ENCODE measurements around the gene SON.

Gene SON

GRCh38 chr21:33552093-33552998 lies 9.5 kb downstream of the SON start:
- H3K4me3 ChIP-seq (replicated peaks; ENCODE audit: low read depth, low read length): no peak overlapping the region

GRCh38 chr21:33552999-33553598 lies 10.3 kb downstream of the SON start:
- no peak overlapping the region for H3K4me3 ChIP-seq (replicated peaks; ENCODE audit: low read depth, low read length)
- DNase-seq (ENCODE audit: extremely low read depth, low read depth): no peak
- TF ChIP-seq CTCF (IDR thresholded peaks at IDR 0.05; ENCODE audit: low read depth, low read length, missing control alignments): no peak

More at GRCh38 chr21:33552093-33552998, 9.5 kb downstream of the SON start:
- no peak for TF ChIP-seq CTCF (IDR thresholded peaks at IDR 0.05; ENCODE audit: low read depth, low read length, missing control alignments)
- no peak for DNase-seq (ENCODE audit: extremely low read depth, low read depth)

- H3K4me3 ChIP-seq (replicated peaks; ENCODE audit: low read depth, low read length): no peak overlapping the region
- TF ChIP-seq CTCF (IDR thresholded peaks at IDR 0.05; ENCODE audit: low read depth, low read length, missing control alignments): no peak
- no peak for DNase-seq (ENCODE audit: extremely low read depth, low read depth)
These were observed 11.6 kb downstream of the SON start for GRCh38 chr21:33554236-33554981.

DNA sequence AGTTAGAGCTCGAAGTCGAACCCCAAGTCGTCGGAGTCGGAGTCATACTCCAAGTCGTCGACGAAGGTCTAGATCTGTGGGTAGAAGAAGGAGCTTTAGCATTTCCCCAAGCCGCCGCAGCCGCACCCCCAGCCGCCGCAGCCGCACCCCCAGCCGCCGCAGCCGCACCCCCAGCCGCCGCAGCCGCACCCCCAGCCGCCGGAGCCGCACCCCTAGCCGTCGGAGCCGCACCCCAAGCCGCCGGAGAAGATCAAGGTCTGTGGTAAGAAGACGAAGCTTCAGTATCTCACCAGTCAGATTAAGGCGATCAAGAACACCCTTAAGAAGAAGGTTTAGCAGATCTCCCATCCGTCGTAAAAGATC lies 12.1 kb downstream of the SON start:
- DNase-seq (ENCODE audit: extremely low read depth, low read depth): no peak
- TF ChIP-seq CTCF (IDR thresholded peaks at IDR 0.05; ENCODE audit: low read depth, low read length, missing control alignments): no peak
- H3K4me3 ChIP-seq (replicated peaks; ENCODE audit: low read depth, low read length): no peak overlapping the region

DNA sequence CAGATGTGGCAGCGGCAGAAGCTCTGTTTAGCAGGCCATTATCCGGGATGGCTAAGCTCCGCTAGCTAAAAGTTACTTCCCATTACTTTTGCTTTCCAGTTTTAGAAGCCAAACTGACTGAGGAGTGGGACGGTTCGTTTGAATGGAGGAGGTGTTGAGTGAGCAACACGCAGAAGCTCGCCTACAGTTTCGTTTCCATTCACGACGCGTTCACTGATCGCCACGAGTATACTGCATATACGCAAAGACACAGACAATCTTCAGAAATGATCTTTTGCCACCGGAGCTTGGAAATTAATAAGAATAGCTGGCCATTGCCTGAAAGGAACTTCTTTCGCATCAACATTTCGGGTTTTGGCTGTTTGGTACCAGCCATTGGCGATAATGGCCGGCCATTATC lies 14.6 kb downstream of the SON start:
- no peak for DNase-seq (ENCODE audit: extremely low read depth, low read depth)
- TF ChIP-seq CTCF (IDR thresholded peaks at IDR 0.05; ENCODE audit: low read depth, low read length, missing control alignments): no peak
- H3K4me3 ChIP-seq (replicated peaks; ENCODE audit: low read depth, low read length): no peak overlapping the region

DNA sequence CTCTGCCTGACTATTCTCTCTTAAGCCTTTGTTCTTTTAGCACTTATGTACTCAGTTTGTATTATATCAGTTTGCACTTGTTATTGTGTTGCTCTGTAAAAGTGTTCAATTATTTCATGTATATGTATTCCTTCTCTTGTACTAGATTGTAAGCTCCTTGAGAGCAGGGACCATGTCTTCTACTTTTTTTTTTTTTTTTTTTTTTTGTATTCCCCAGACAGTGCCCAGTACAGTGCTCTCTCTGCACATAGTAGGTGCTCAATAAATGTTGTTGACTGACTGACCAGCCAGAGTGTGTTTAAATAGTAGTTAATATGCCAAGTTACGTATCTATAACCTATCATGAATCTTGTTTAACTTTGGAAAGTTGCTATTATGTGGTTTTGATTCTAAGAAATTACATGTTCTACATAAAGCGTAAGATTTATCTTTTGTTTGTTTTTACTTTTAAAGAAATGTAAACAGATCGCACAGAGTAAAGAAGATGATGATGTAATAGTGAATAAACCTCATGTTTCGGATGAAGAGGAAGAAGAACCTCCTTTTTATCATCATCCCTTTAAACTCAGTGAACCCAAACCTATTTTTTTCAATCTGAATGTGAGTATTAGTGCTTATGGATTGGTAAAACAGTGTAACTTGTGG lies 16.1 kb downstream of the SON start:
- DNase-seq (ENCODE audit: extremely low read depth, low read depth): no peak
- TF ChIP-seq CTCF (IDR thresholded peaks at IDR 0.05; ENCODE audit: low read depth, low read length, missing control alignments): no peak

More for the DNA sequence above, 16.1 kb downstream of the SON start:
- no peak overlapping the region for H3K4me3 ChIP-seq (replicated peaks; ENCODE audit: low read depth, low read length)

Measured in HFF-Myc (cell line).